Measurements from ENCODE around the gene KLK12. TPM values are rescaled to one million over a fixed set of nuclear protein-coding genes. Genes with fewer than 3 reads are reported as not detected.

Gene KLK12
- total and polyA plus RNA-seq, 9 of the 15 experiments (the other 6 are each of a cell fraction or from before 2014, with no cell fraction given) = not detected

DNA sequence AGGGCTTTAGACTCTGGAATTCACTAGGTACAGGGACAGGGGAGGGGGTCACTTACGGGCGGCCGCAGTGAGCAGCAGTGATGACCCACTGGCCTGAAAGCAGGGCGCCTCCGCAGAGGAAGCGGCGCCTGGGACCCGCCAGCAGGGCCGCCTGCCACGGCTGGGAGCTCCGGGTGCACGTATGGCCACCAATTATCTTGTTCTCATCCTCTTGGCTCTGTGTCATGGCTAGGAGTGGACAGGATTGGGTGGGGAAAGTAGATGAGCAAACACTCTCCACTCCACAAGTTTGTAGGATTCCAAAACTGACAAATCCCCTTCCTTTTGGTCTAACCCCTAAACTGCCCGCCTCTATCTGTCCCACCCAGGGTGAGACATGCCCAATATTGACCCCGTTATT, 46.7 kb upstream of the KLK12 start:
- CTCF ChIA-PET (ENCODE audit: low intra/inter-chr PET ratio) = no interaction called here
- no peak overlapping the region for H3K4me3 ChIP-seq
- no peaks in the 10 kb centered on the region for H3K36me3 ChIP-seq (ENCODE audit: control insufficient read depth, insufficient read depth, low read length)
- no peaks in the 10 kb centered on the region for H3K9me1 ChIP-seq (ENCODE audit: control insufficient read depth, insufficient read depth, low read length)
- FAIRE-seq (no peak), DNase-seq (ENCODE audit: extremely low read depth in 1 of 4, low spot score in 3 of 4) (peak in 1 of 4 experiments; percentile 18), ATAC-seq (no peak; the same call in 1 of the 3 replicates)
- in situ Hi-C loops (cut with MboI) (no loop called here), intact Hi-C loops (cut with micrococcal nuclease) (no loop called here)
- H3K9me3 ChIP-seq (replicated peaks; ENCODE audit: control insufficient read depth, insufficient read depth, low read depth, low read length) = no peaks in the 10 kb centered on the region
- no peak overlapping the region for H3K27ac ChIP-seq (ENCODE audit: extremely low read depth, low read depth, low read length)
- peaks cover 0 to 10% of the 10 kb centered on the region in 2 experiments; a peak in 2 of 5 replicates for H3K4me1 ChIP-seq (replicated peaks in 1 of 2; ENCODE audit: control insufficient read depth in 2 of 2, insufficient read depth in 2 of 2, low read length in 2 of 2)
- BruUV-seq (replicated peaks) = no TSS peak
- H3K79me2 ChIP-seq (ENCODE audit: control insufficient read depth, insufficient read depth, low read length) = no peaks in the 10 kb centered on the region
- H4K20me1 ChIP-seq (replicated peaks; ENCODE audit: control insufficient read depth, insufficient read depth, low read length) = no peaks in the 10 kb centered on the region; the same call in 1 of the 2 replicates
- H3K9ac ChIP-seq (ENCODE audit: insufficient read depth in 1 of 2, low read depth in 2 of 2, low read length in 2 of 2) = no peak overlapping the region
- no peak overlapping the region for H2AFZ ChIP-seq (ENCODE audit: low read depth, low read length)
- peaks cover 19 to 73% of the 10 kb centered on the region in 2 experiments; a peak in 4 of 5 replicates for H3K27me3 ChIP-seq (ENCODE audit: control insufficient read depth in 2 of 2, insufficient read depth in 2 of 2, low read length in 2 of 2)
- no peak overlapping the region for H3K4me2 ChIP-seq (ENCODE audit: insufficient read depth, low read length)
- WGBS (ENCODE audit: insufficient coverage, low coverage, missing lambda C conversion rate) = 0% methylated on average over 6 of the region's 14 CpGs
- POLR2A ChIA-PET = interaction anchor here (0.7 to 1.2 kb wide), 2 partner anchors 16 to 277 kb away, joined by 4 to 7 read pairs; partner anchors contain the start of gene KLK13
- TF ChIP-seq POLR2G (IDR thresholded peaks at IDR 0.05; ENCODE audit: low read depth, low read length) (no peak), RBM34 (IDR thresholded peaks at IDR 0.05; ENCODE audit: borderline replicate concordance, insufficient read depth, low read length) (no peak), MCM5 (IDR thresholded peaks at IDR 0.05; ENCODE audit: low read depth) (no peak), ZNF146 (CRISPR knock-in tag; IDR thresholded peaks at IDR 0.05; ENCODE audit: unreplicated experiment) (no peak), ZNF696 (CRISPR knock-in tag; conservative IDR thresholded peaks at IDR 0.05) (no peak), CUX1 (CRISPR knock-in tag; IDR thresholded peaks at IDR 0.05) (no peak), ZNF764 (CRISPR knock-in tag; IDR thresholded peaks at IDR 0.05; ENCODE audit: low read depth) (no peak), PHF21A (IDR thresholded peaks at IDR 0.05; ENCODE audit: borderline replicate concordance, low read depth) (no peak), FOXK2 (conservative IDR thresholded peaks at IDR 0.05 in 1 of 2, IDR thresholded peaks at IDR 0.05 in 1 of 2; ENCODE audit: low read depth in 2 of 2) (no peak), ZNF140 (CRISPR knock-in tag; IDR thresholded peaks at IDR 0.05) (no peak), ZNF277 (CRISPR knock-in tag; IDR thresholded peaks at IDR 0.05; ENCODE audit: borderline replicate concordance) (no peak), FOXO4 (CRISPR knock-in tag; IDR thresholded peaks at IDR 0.05) (no peak), ZNF165 (CRISPR knock-in tag; IDR thresholded peaks at IDR 0.05; ENCODE audit: borderline replicate concordance) (no peak), GTF2E2 (tag; IDR thresholded peaks at IDR 0.05) (no peak), NFE2 (IDR thresholded peaks at IDR 0.05; ENCODE audit: low read depth) (no peak)

All from K562 (cell line).